HG02798 (cell line): ENCODE measurements around the gene UBTD1.

ENCODE experiments used
- ATAC-seq: cut with Tn5 transposase; IDR thresholded peaks from one replicate; pipeline ENCODE4 v1.9.1; 2021; ENCODE audit warnings: mild to moderate bottlenecking; ENCODE audit not compliant: unreplicated experiment, poor library complexity

The UBTD1 gene

DNA sequence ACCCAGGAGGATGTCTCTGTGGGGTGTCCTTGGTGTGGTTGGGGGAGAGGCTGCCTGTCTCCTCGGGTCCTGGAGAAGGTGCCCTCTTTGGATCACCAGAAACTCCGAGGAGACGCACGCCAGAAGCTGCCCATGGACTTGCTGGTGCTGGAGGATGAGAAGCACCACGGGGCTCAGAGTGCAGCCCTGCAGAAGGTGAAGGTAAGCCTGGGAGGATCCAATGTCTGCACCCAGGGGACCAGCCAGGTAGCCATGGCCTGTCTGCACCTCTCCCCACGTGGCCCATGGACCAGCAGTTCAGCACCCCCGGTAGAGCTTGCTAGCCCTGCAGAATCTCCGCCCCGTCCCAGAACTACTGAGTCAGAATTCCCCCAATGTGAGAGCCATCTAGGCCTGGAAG, 79.0 kb downstream of the UBTD1 start:
- no peak for ATAC-seq

DNA sequence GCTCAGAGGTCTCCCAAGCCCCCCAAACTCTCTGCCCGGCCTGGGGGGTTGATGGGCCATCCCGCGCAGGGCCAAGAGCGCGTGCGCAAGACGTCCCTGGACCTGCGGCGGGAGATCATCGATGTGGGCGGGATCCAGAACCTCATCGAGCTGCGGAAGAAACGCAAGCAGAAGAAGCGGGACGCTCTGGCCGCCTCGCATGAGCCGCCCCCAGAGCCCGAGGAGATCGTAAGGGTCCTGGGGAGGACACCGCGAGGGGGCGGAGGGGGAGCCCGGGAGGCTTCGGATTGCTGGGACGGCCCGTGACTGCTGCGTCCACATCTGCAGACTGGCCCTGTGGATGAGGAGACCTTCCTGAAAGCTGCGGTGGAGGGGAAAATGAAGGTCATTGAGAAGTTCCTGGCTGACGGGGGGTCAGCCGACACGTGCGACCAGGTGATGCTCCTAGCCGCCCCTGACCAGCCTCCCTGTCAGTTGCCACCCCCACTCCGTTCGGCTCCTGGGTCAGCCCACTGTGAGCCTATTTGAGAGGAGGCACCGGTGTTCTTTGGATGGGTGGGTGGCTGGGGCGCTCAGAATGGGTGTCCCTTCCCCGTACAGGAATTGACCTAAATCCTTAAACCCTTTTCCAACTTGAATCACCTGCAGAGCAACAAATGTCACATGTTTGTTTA, 79.6 kb downstream of the UBTD1 start:
- no peak for ATAC-seq

DNA sequence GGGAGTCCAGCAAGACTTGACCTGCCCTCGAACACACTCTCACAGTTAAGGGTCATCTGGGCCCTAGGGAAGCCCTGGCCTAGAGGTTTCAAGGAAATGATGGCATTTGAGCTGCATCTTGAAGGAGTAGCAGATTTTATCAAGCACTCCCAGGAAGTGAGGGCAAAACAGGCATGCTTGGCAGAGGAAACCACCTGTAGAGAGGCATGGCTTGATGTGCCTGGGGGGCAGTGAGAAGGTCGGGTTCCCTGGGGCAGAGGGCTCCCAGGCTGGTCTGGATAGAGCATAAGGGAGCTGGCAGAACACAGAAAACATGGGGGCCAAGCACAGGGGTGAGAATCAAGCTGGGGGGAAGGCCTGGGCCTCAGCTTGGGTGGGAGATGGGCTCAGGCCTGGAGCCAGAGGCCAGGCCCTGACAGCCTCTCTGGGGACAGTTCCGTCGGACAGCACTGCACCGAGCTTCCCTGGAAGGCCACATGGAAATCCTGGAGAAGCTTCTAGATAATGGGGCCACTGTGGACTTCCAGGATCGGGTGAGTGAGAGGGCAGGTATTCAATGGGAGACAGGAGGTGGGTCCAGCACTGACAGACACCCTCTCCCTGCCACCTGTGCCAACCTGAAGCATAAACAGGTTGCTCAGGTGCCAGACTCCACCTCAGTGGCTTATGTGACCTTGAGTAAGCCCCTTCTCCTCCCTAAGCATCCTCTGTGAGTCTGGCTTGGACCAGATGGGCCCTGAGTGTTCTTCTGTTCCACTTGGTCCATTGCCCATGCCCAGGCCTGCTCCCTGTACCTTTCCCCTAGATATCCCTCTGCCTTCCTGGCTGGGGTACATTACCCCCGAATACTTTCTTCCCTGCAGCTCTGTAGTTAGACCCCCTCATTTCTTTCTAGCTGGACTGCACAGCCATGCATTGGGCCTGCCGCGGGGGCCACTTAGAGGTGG, 82.0 kb downstream of the UBTD1 start:
- no peak for ATAC-seq

DNA sequence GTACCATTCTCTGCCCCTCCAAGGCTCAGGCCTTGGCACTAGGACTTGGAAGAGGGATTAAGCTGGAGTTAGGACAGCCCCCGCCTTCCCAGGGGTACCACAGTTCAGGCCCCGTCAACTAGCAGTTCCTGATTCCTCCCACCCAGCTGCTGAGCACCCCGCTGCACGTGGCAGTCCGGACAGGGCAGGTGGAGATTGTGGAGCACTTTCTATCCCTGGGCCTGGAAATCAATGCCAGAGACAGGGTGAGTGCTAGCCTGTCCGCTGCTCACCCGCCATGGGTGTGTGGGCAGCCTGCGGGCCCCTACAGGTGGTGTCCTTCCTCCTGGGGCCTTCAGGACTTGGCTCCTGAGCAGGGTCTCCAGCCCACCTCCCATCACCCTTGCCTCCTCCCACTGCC, 83.4 kb downstream of the UBTD1 start:
- no peak for ATAC-seq

DNA sequence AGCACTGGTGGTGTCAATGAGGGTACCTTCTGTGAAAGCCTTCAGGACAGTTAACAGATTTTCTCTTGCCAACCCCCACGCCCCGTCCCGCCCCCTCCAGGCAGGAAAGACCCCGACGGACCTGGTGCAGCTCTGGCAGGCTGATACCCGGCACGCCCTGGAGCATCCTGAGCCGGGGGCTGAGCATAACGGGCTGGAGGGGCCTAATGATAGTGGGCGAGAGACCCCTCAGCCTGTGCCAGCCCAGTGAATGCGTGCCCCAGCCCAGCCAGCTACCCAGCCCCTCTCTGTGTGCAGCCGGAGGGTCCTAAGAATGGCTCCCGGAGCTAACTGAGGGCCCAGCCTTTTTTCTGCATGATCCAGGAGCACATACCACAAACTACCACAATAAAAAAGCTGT, 84.8 kb downstream of the UBTD1 start:
- ATAC-seq: no peak

DNA sequence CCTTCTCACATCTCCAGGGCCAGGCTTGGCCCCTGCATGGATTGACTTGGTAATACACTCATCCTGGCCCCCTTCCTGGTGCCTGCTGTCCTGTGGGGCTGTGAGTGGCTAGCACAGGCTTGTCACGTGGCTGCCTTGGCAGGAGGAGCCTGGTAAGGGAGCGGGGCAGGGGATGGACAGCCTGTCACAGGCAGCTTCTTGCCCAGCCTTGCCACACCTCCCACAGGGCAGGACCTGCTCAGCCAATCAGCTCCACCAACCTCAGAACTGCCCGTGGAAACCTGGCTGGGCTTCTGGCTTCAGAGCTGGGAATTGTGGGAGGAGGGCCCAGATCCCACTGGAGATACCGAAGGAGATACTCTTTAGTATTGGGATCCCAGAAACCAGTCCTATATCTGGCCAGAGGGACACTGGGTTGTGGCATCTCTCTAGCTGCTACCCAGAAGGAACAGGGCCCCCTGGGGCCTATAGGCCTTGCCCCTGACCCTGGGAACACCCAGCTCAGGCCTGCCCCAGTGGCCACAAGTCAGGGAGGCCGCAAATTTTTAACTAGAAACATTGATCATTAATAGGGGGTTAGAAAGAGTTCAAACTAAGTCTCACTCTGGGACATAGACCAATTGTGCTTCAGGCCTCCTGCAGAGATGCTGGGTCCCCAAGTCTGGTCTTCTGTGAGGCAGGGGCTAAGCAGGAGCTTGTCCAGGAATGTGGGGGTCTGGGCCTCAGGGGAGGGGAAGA, 85.5 kb downstream of the UBTD1 start, which contains the start of gene HOGA1:
TSS of gene HOGA1 (plus strand) at position 330 of the 738 bp plus-strand sequence. CDS start at position 645, 315 bp downstream.
- peak; percentile 79 for ATAC-seq

DNA sequence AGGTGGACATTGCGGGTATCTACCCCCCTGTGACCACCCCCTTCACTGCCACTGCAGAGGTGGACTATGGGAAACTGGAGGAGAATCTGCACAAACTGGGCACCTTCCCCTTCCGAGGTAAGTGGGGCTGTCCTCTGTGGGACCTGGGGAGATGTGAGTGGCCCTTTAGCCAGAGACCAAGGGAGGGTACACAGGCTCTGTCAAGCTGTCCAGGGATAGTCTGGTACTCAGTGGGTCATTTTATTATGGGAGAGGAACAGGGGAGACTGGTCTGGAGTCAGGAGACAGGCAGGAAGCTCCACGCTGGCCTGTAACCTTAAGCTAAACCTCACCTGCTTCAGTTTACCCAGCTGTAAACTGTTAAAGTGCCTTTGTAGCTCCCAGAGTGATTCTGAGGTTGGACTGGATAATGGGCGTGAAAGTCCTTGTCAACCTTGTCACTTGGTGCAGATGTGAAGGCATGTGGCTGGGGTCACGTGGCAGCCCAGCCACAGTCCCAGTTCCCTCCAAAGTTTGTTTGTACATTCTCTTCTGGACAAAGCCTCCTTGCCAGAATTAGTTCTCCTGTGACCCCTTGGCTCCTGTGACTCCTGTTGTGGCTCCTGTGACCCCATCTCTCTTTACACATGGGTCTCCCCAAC, 86.2 kb downstream of the UBTD1 start:
- no peak for ATAC-seq

DNA sequence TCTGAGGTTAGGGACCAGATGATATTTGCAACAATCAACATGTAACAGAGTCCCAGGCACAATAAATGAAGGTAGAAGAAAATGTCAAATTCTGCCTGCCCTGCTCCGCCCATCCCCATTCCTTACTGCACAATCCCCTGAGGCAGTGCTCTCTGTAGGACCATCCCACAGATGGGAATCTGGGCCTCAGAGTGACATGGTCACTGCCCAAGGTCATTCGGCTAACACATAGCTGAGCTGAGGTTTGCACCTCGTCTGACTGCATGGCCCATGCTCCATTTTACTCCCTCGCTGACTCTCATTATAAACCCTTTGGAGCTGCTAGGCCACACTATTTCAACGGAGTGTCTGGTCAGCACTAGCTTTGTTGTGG, 86.7 kb downstream of the UBTD1 start:
- ATAC-seq: no peak

DNA sequence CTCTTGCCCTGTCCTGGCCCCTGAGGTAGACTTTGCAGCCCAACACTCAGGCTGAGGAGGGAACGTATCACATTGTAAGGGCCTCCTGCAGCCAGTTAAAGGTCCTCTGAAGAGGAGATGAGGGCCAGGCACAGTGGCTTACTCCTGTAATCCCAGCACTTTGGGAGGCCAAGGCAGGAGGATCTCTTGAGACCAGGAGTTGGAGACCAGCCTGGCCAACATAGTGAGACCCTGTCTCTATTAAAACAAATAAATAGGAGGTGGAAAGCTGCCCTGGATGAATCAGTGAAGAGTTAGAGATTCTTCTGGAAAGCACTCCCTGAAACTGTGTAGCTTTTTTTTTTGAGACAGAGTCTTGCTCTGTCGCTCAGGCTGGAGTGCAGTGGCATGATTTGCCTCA, 88.5 kb downstream of the UBTD1 start:
- no peak for ATAC-seq

DNA sequence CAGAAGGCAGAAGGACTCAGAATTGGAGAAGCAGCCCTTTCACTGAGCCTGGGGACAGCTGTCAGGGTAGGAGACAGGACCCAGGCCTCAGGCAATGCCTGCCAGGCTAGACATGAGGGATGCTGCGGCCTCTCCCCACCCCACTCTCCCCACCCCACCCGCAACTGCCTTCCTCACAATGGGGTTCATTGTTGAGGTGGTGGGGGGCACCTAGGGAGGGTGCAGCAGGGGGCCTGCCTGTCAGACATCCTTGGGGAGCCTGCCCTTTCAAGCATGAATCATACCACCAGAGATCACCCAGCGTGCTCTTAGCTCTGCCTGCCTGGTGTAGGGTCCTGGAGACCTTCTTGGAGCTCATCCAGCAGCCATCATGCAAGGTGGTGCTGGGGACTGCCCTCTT, 90.8 kb downstream of the UBTD1 start, which contains the start of gene C10orf62:
TSS of gene C10orf62 (plus strand) at position 243 of the 400 bp plus-strand sequence. CDS start 177 bp downstream, outside the sequence.
- no peak for ATAC-seq

DNA sequence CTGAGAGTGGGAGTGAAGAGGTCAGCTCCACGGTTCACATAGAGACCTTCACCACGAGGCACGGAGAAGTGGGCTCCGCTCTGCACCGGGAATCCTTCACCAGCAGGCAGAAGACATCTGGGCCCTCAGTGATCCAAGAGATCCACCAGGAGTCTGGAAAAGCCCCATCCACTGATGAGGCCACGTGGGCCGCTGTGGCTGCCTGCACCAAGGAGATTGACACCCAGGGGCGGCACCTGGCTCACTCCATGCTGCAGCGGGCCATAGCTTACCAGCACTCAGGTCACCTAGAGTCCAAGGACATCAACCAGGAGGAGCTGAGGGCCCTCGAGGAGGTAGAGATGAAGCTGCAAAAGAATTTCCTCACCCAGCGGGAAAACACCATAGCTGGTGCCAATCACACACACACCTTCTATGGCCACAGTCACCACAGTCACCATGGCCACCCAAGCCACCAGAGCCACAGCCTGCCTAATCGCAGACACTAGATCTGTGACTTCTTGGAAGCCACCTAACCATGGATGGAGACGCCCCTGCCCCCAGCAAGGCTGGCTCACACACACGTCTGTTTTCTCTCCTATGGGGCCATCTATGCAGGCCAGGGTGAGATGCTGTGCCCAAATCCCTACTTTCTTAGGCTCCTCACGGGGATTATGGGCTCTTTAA, 91.5 kb downstream of the UBTD1 start:
- no peak for ATAC-seq

DNA sequence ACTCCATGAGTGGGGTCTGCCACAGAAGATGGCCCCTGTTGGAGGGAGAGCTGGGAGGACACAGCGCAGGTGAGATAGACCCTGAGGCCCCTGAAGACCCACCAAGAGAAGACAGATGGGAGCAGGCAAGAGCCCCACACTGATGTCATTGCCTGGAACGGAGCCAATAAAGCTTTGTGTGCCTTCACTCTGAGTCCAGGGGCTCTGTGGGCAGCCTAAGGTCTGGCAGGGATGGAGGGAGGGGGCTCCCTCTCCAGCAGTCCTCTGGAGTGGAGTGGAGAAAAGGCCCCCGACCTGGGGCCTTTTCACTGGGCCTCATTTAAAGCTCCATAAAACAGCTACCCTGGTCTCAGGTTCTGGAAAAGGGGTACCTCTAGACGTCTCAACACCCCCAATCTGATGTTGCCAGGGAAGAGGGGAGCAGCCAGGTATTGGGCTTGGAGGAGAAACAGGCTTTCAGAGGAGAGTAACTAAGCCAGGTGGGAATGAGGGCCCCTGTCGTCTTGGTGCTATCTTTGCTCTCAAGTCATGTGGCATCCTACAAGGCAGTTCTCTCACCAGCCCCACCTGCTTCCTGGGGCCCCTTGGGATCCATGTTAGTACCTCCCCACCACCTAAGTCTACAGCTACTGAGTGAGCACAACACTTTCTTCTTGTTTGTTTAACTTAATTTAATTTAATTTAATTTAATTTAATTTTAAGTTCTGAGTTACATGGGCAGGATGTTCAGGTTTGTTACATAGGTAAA, 92.2 kb downstream of the UBTD1 start:
- no peak for ATAC-seq

DNA sequence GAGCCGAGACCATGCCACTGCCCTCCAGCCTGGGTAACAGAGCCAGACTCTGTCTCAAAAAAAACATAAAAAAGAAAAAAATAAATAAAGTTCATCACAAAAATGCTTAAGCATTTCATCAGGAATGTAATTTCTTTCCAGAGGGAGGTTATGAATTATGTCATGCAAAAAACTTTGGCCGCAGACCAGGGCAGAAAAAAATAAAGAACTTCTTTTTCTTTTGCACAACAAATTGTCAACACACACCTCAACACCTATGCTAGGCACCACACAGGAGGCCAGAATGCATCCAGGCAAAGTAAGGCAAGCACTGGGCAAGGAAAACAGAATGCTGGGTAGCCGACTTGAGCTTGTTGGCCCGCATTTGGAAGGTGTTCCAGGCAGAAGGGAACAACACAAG, 94.7 kb downstream of the UBTD1 start:
- ATAC-seq: no peak

DNA sequence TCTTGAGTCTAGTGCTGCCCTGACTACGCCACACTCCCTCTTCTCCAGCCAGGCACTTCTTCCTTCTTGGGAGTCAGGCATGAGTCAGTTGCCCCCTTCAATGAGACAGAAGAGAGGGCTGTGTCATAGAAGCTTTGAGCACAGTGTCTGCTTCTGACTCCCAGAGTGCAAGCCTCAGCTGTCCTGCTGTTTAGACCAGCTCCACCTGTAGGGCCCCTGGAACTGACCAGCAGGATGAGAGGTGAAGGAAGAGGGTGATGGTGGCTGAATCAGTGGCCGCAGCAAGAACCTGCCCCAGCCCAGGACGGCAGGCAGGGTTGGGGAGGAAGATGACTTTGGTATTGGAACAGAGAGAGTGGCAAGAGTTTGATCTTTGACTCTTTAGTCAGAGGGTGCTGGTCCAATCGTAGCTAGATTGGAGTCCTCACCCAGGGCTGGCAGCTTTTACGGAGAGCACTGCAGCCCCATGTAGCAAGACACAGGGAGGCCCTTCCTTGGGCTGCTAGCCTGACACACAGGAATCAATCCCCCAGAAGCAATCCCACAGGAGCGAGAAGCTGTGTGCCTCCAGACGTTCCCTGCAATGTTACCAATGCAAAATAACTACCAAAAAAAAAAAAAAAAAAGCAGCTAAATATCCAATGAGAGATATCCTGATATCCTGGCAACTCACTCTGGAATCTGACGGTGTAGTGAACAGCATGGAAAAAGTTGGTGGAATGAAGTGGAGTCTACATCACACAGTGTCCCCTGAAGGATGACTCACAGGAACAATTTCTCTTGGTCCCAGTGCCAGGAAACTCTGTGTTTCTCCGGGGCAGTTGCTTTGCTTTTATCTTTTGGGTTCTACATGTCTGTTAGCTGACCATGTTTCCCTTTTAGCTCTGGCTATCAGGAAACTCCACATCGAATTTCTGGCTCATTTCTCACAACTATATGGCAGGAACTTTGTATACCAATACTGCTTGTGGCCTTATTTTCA, 97.7 kb downstream of the UBTD1 start:
- ATAC-seq: no peak

DNA sequence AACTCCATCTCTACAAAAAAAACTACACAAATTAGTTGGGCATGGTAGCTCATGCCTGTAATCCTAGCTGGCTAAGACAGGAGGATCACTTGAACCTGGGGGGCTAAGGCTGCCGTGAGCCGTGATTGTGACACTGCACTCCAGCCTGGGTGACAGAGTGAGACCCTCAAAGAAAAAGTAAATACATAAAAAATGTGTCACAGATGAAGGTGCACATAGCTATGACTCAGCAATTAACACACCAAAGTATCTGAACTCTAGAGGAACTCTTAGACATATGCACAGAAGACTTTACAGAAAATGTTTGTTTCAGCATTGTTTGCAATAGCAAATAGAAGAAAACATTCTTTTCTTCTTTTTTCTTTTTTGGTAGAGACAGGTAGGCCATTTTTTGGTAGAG, 99.1 kb downstream of the UBTD1 start:
- ATAC-seq: no peak

DNA sequence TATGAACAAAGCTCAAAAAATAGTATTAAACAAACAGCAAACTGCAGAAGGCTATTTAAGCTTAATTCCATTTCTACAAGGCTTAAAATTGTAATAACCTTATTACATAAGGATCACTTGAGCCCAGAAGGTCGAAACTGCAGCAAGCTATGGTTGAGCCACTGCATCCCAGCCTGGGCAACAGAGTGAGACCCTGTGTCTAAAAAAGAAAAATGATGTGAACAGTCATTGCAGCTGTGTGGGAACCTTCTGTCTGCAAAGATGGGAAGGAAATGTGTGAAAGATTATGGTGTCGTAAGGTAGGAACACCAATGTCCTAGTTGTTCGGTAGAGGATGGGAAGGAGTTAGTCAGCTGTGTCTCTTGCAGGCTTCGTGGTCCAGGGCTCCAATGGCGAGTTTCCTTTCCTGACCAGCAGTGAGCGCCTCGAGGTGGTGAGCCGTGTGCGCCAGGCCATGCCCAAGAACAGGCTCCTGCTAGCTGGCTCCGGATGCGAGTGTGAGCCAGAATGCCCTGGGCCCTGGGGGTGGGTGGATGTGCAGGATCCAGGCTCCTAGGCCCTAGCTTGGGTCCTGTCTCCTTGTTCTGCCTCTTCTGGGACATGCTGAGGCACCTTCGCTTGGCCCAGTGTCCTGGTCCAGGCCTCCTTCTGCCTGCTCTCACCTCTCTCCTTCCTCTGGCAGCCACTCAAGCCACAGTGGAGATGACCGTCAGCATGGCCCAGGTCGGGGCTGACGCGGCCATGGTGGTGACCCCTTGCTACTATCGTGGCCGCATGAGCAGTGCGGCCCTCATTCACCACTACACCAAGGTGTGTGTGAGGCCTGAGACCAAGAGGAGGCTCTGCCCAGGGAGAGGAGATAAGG, 99.9 kb downstream of the UBTD1 start:
- no peak for ATAC-seq

DNA sequence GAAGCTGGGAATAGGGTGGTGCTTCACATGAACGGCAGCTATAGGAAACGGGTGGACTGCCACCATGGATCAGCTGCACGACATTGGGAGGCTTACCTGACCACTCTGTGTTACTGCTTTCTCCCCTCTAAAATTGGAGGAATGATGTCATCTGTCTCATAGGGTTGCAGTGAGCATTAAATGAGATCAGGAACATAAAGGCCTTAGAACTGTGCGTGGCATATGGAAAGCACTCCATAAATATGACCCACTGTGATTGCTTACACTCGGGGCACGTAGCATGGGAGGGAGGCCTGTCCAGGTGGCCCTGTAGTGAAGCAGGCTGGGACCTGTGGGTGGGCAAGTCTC, 100.5 kb downstream of the UBTD1 start:
- ATAC-seq: no peak
